NB4 (cell line): Measurements from ENCODE around the gene RSRC1.

Experiments used
- DNase-seq: peaks from one replicate; pipeline ENCODE4 v3.0.0; 2010; ENCODE audit warnings: low read depth
- H3K4me3 ChIP-seq: one replicate; pipeline ENCODE4 v1.5.1; 2011; ENCODE audit warnings: mild to moderate bottlenecking, low read depth, low read length, moderate library complexity
- CTCF ChIP-seq: IDR thresholded peaks from one replicate; pipeline ENCODE4 v1.5.1; 2012; ENCODE audit warnings: low read depth, low read length
- MYC ChIP-seq: IDR thresholded peaks from 2 replicates; pipeline ENCODE4 v1.6.1; 2011; ENCODE audit warnings: low read depth, low read length
- POLR2A ChIP-seq: IDR thresholded peaks from 2 replicates; pipeline ENCODE4 v1.6.1; 2011; ENCODE audit warnings: mild to moderate bottlenecking; ENCODE audit not compliant: insufficient read length; ENCODE audit errors: extremely low read depth
- TF ChIP-seq, protein P1 (sequence below): IDR thresholded peaks from 2 replicates; pipeline ENCODE4 v1.6.1; 2011; ENCODE audit warnings: low read depth, low read length

The RSRC1 gene

GRCh38 chr3:158261371-158261991 is 151.6 kb downstream of the RSRC1 start:
- TF ChIP-seq, protein P1, sequence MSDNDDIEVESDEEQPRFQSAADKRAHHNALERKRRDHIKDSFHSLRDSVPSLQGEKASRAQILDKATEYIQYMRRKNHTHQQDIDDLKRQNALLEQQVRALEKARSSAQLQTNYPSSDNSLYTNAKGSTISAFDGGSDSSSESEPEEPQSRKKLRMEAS = no peak
- TF ChIP-seq MYC = no peak
- TF ChIP-seq CTCF = no peak
- no peak for TF ChIP-seq POLR2A
- no peak overlapping the region for H3K4me3 ChIP-seq
- DNase-seq = no peak

- no peak for TF ChIP-seq CTCF
- TF ChIP-seq, protein P1 = no peak
- TF ChIP-seq POLR2A = no peak
- TF ChIP-seq MYC = no peak
- no peak overlapping the region for H3K4me3 ChIP-seq
- no peak for DNase-seq
Observed at GRCh38 chr3:158264894-158265293, 155.0 kb downstream of the RSRC1 start.

- no peak overlapping the region for H3K4me3 ChIP-seq
- no peak for DNase-seq
- no peak for TF ChIP-seq MYC
- TF ChIP-seq, protein P1 = no peak
- no peak for TF ChIP-seq CTCF
Observed at GRCh38 chr3:158267015-158267414, 157.1 kb downstream of the RSRC1 start.

GRCh38 chr3:158269942-158270341 is 160.1 kb downstream of the RSRC1 start:
- DNase-seq = no peak
- TF ChIP-seq CTCF (no peak), MYC (no peak), POLR2A (no peak)
- TF ChIP-seq, protein P1 = no peak
- H3K4me3 ChIP-seq = no peak overlapping the region

DNA sequence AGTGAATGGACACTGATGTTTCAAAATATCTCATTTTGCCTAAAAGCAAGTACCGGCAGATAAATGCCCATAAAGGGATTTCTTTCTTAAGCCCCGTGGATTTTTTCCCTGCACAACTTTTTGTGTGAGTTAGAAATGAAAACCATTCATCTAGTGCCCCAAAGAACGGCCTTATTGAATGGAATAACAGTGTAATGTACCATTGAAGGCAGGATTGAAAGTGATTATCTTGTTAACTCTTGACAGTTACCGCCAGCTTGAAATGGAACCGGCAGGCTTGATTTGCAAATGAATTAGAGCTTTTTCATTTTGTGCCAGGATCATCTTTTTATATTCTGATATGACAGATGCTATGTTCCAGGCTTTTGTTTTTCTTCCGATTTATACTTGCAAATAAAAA is 162.2 kb downstream of the RSRC1 start:
- DNase-seq = no peak

More for the DNA sequence above, 162.2 kb downstream of the RSRC1 start:
- H3K4me3 ChIP-seq = no peak overlapping the region
- no peak for TF ChIP-seq MYC
- no peak for TF ChIP-seq POLR2A
- TF ChIP-seq, protein P1 = no peak
- no peak for TF ChIP-seq CTCF
